ENCODE measurements around the gene PIK3CB. TPM values are rescaled to one million over a fixed set of nuclear protein-coding genes. Genes with fewer than 3 reads are reported as not detected.

PIK3CB gene
- total RNA-seq, 4 donors from 2014 or later, result 24.9 to 94.7 (median 36.8) TPM

- DNase-seq, result no peak
- in situ Hi-C loops (cut with MboI; ENCODE audit: low sequenced_read_pairs in 4 of 4), result no loop called here
- Histone ChIP-seq H3K27ac (no peak overlapping the region), H3K9me3 (no peaks in the 10 kb centered on the region), H3K4me1 (no peaks in the 10 kb centered on the region), H3K4me3 (no peak overlapping the region), H3K36me3 (peaks cover 0 to 19% of the 10 kb centered on the region in 2 donors), H3K27me3 (no peaks in the 10 kb centered on the region)
- TF ChIP-seq CTCF (IDR thresholded peaks at IDR 0.05 in 4 of 5, conservative IDR thresholded peaks at IDR 0.05 in 1 of 5) (no peak), POLR2A (IDR thresholded peaks at IDR 0.05) (no peak)
- ATAC-seq, result no peak
- intact Hi-C loops (cut with DNase I; ENCODE audit: low total_unique reads), result no loop called here
Measured at GRCh38 chr3:138668107-138668506, 166.6 kb downstream of the PIK3CB start.

GRCh38 chr3:138657508-138657907 is 177.2 kb downstream of the PIK3CB start:
- H3K36me3 ChIP-seq, result peaks cover 0 to 52% of the 10 kb centered on the region in 2 donors
- no peaks in the 10 kb centered on the region for H3K9me3 ChIP-seq
- H3K4me1 ChIP-seq, result no peaks in the 10 kb centered on the region
- no peaks in the 10 kb centered on the region for H3K27me3 ChIP-seq
- TF ChIP-seq CTCF (IDR thresholded peaks at IDR 0.05 in 4 of 5, conservative IDR thresholded peaks at IDR 0.05 in 1 of 5) (no peak), POLR2A (IDR thresholded peaks at IDR 0.05) (no peak)
- no peak overlapping the region for H3K27ac ChIP-seq
- ATAC-seq, result no peak
- intact Hi-C loops (cut with DNase I; ENCODE audit: low total_unique reads) (no loop called here), in situ Hi-C loops (cut with MboI; ENCODE audit: low sequenced_read_pairs in 4 of 4) (no loop called here)
- no peak for DNase-seq
- H3K4me3 ChIP-seq, result no peak overlapping the region

- ATAC-seq (no peak), DNase-seq (no peak)
- Histone ChIP-seq H3K27me3 (no peaks in the 10 kb centered on the region), H3K36me3 (peaks cover 0 to 86% of the 10 kb centered on the region in 2 donors), H3K27ac (no peak overlapping the region), H3K9me3 (no peaks in the 10 kb centered on the region), H3K4me3 (no peak overlapping the region), H3K4me1 (no peaks in the 10 kb centered on the region)
- in situ Hi-C loops (cut with MboI; ENCODE audit: low sequenced_read_pairs in 4 of 4) (no loop called here), intact Hi-C loops (cut with DNase I; ENCODE audit: low total_unique reads) (no loop called here)
- TF ChIP-seq POLR2A (IDR thresholded peaks at IDR 0.05), result no peak
- no peak for TF ChIP-seq CTCF (IDR thresholded peaks at IDR 0.05 in 4 of 5, conservative IDR thresholded peaks at IDR 0.05 in 1 of 5)
Measured at GRCh38 chr3:138653567-138653966, 181.2 kb downstream of the PIK3CB start.

- no peaks in the 10 kb centered on the region for H3K27me3 ChIP-seq
- H3K4me3 ChIP-seq, result no peak overlapping the region
- no peaks in the 10 kb centered on the region for H3K9me3 ChIP-seq
- H3K36me3 ChIP-seq, result peaks cover 0 to 49% of the 10 kb centered on the region in 2 donors
- TF ChIP-seq CTCF (IDR thresholded peaks at IDR 0.05 in 4 of 5, conservative IDR thresholded peaks at IDR 0.05 in 1 of 5) (no peak), POLR2A (IDR thresholded peaks at IDR 0.05) (no peak)
- no peak for ATAC-seq
- no peak overlapping the region for H3K27ac ChIP-seq
- no peaks in the 10 kb centered on the region for H3K4me1 ChIP-seq
- DNase-seq, result no peak
- in situ Hi-C loops (cut with MboI; ENCODE audit: low sequenced_read_pairs in 4 of 4), result no loop called here
- intact Hi-C loops (cut with DNase I; ENCODE audit: low total_unique reads), result no loop called here
Measured at GRCh38 chr3:138649134-138649533, 185.6 kb downstream of the PIK3CB start.

GRCh38 chr3:138646513-138646912 is 188.2 kb downstream of the PIK3CB start:
- in situ Hi-C loops (cut with MboI; ENCODE audit: low sequenced_read_pairs in 4 of 4), result no loop called here
- Histone ChIP-seq H3K9me3 (no peaks in the 10 kb centered on the region), H3K27ac (no peak overlapping the region), H3K27me3 (no peaks in the 10 kb centered on the region), H3K36me3 (peaks cover 0 to 29% of the 10 kb centered on the region in 2 donors), H3K4me1 (no peaks in the 10 kb centered on the region), H3K4me3 (no peak overlapping the region)
- TF ChIP-seq CTCF (IDR thresholded peaks at IDR 0.05 in 4 of 5, conservative IDR thresholded peaks at IDR 0.05 in 1 of 5) (no peak), POLR2A (IDR thresholded peaks at IDR 0.05) (no peak)
- DNase-seq (no peak), ATAC-seq (no peak)
- intact Hi-C loops (cut with DNase I; ENCODE audit: low total_unique reads), result no loop called here
